H1 (cell line): ENCODE results near the gene TBX5. TPM values are rescaled to one million over a fixed set of nuclear protein-coding genes. Genes with fewer than 3 reads are reported as not detected.

Experiments
- CTCF ChIA-PET: fragments of 300-600 bp; sonication (Branson Sonifier 250); formaldehyde crosslinking; loops from one replicate; lab custom pipeline; 2021; ENCODE audit not compliant: partially characterized antibody; lab: Charles Lee
- POLR2A ChIA-PET: fragments of 300-600 bp; sonication (Branson Sonifier 250); formaldehyde crosslinking; loops from one replicate; lab custom pipeline; 2021; ENCODE audit warnings: inconsistent platforms; ENCODE audit not compliant: partially characterized antibody; lab: Charles Lee
- DNase-seq, 2 experiments: peaks; one replicate each; pipeline versions ENCODE4 v3.0.0 to v3.0.0-alpha.2; 2010 to 2022; ENCODE audit warnings: low spot score in 2 of 2, low read depth in 1 of 2, mixed read lengths in 1 of 2
- FAIRE-seq: peaks from 2 replicates; lab custom pipeline; 2011; peaks lifted over from hg19 to GRCh38; lab: Jason Lieb, UNC
- H2AFZ ChIP-seq: 2 replicates; pipeline ENCODE4 v1.8.1; 2012; ENCODE audit warnings: low read length, inconsistent platforms
- H2AK5ac ChIP-seq: 2 replicates; pipeline ENCODE4 v1.6.1; 2013; ENCODE audit warnings: low read depth, low read length
- H2BK120ac ChIP-seq: replicated peaks from 2 replicates; pipeline ENCODE3; 2013; ENCODE audit warnings: low read depth, low read length, inconsistent platforms
- H2BK12ac ChIP-seq: 2 replicates; pipeline ENCODE4 v1.6.1; 2013; ENCODE audit warnings: low read depth, low read length
- H2BK15ac ChIP-seq: 2 replicates; pipeline ENCODE4 v1.6.1; 2013; ENCODE audit warnings: low read length
- H2BK20ac ChIP-seq: 2 replicates; pipeline ENCODE4 v1.6.1; 2013; ENCODE audit warnings: low read length
- H2BK5ac ChIP-seq: 2 replicates; pipeline ENCODE4 v1.6.1; 2013; ENCODE audit warnings: low read depth, low read length
- H3K14ac ChIP-seq: 2 replicates; pipeline ENCODE4 v1.6.1; 2013; ENCODE audit warnings: inconsistent platforms; ENCODE audit not compliant: insufficient read length
- H3K18ac ChIP-seq: 2 replicates; pipeline ENCODE4 v1.6.1; 2013; ENCODE audit warnings: low read length; ENCODE audit errors: extremely low read depth
- H3K23ac ChIP-seq: 2 replicates; pipeline ENCODE4 v1.6.1; 2013; ENCODE audit warnings: inconsistent platforms; ENCODE audit not compliant: insufficient read length
- H3K23me2 ChIP-seq: 2 replicates; pipeline ENCODE4 v1.6.1; 2013; ENCODE audit warnings: low read depth, low read length
- H3K27ac ChIP-seq: 2 replicates; pipeline ENCODE4 v1.6.1; 2011; ENCODE audit warnings: low read depth, low read length, inconsistent platforms
- H3K27me3 ChIP-seq, 4 experiments: replicated peaks in 1 of 4; 1 replicate in 1 of 4; 2 replicates in 3 of 4; pipeline versions ENCODE4 v1.6.1 to v1.8.1; 2011 to 2013; ENCODE audit warnings: low read length in 3 of 4, mild to moderate bottlenecking in 3 of 4, inconsistent platforms in 2 of 4, mixed read lengths in 2 of 4, moderate library complexity in 1 of 4; ENCODE audit not compliant: control insufficient read depth in 3 of 4, insufficient read depth in 3 of 4; ENCODE audit errors: extremely low read depth in 1 of 4
- H3K36me3 ChIP-seq, 4 experiments: 2 replicates each; pipeline versions ENCODE4 v1.6.1 to v1.8.1; 2011 to 2013; ENCODE audit warnings: mild to moderate bottlenecking in 4 of 4, low read length in 3 of 4, moderate library complexity in 2 of 4, control low read depth in 1 of 4, inconsistent platforms in 1 of 4; ENCODE audit not compliant: insufficient read depth in 4 of 4, control insufficient read depth in 2 of 4
- H3K4ac ChIP-seq: replicated peaks from 2 replicates; pipeline ENCODE3; 2013; ENCODE audit warnings: low read length, low read depth, mixed read lengths, inconsistent platforms; ENCODE audit not compliant: insufficient read length
- H3K4me1 ChIP-seq, 4 experiments: replicated peaks in 1 of 4; 1 replicate in 1 of 4; 2 replicates in 3 of 4; pipeline versions ENCODE4 v1.6.1 to v1.8.1; 2011 to 2013; ENCODE audit warnings: low read length in 3 of 4, inconsistent platforms in 2 of 4, mixed read lengths in 1 of 4; ENCODE audit not compliant: insufficient read depth in 4 of 4, control insufficient read depth in 3 of 4
- H3K4me2 ChIP-seq, 2 experiments: 2 replicates each; pipeline versions ENCODE4 v1.6.1 to v1.8.1; 2011 to 2013; ENCODE audit warnings: low read depth in 2 of 2, low read length in 2 of 2, control low read depth in 1 of 2, inconsistent platforms in 1 of 2, mild to moderate bottlenecking in 1 of 2; ENCODE audit not compliant: insufficient read depth in 1 of 2
- H3K4me3 ChIP-seq, 4 experiments: fragments of 200-600, 300-600 bp in 1 of 4; sonication (generic), shearing (Covaris generic), sonication (Bioruptor Twin) in 1 of 4; 2 replicates each; pipeline versions ENCODE4 v1.5.1 to v1.8.1; 2011 to 2016; ENCODE audit warnings: low read length in 4 of 4, low read depth in 3 of 4, control low read depth in 2 of 4, inconsistent platforms in 2 of 4, mild to moderate bottlenecking in 2 of 4, mixed read lengths in 1 of 4, moderate library complexity in 1 of 4; ENCODE audit not compliant: insufficient read depth in 2 of 4; ENCODE audit errors: extremely low read depth in 1 of 4
- H3K56ac ChIP-seq: replicated peaks from 2 replicates; pipeline ENCODE3; 2013; ENCODE audit warnings: low read depth, mild to moderate bottlenecking, mixed read lengths, low read length, inconsistent platforms; ENCODE audit not compliant: insufficient read length
- H3K79me1 ChIP-seq: 2 replicates; pipeline ENCODE4 v1.6.1; 2013; ENCODE audit warnings: low read depth, low read length, control low read depth
- H3K79me2 ChIP-seq, 2 experiments: 2 replicates each; pipeline versions ENCODE4 v1.6.1 to v1.8.1; 2012 to 2013; ENCODE audit warnings: low read length in 2 of 2, mild to moderate bottlenecking in 2 of 2, inconsistent platforms in 1 of 2; ENCODE audit not compliant: insufficient read depth in 2 of 2, control insufficient read depth in 1 of 2
- H3K9ac ChIP-seq, 4 experiments: replicated peaks in 1 of 4; 1 replicate in 1 of 4; 2 replicates in 3 of 4; pipeline versions ENCODE4 v1.6.1 to v1.8.1; 2011 to 2013; ENCODE audit warnings: low read depth in 3 of 4, low read length in 3 of 4, control low read depth in 2 of 4, mild to moderate bottlenecking in 2 of 4, moderate library complexity in 2 of 4, inconsistent platforms in 1 of 4; ENCODE audit errors: extremely low read depth in 1 of 4
- H3K9me3 ChIP-seq, 2 experiments: 2 replicates each; pipeline versions ENCODE4 v1.6.1 to v1.8.1; 2012 to 2013; ENCODE audit warnings: mild to moderate bottlenecking in 2 of 2, moderate library complexity in 2 of 2, control low read depth in 1 of 2, inconsistent platforms in 1 of 2, low read depth in 1 of 2, low read length in 1 of 2, mixed read lengths in 1 of 2; ENCODE audit not compliant: insufficient read depth in 2 of 2
- H4K20me1 ChIP-seq, 2 experiments: replicated peaks in 1 of 2; 2 replicates each; pipeline versions ENCODE3 to v1.8.1; 2011 to 2013; ENCODE audit warnings: inconsistent platforms in 2 of 2, low read length in 2 of 2, mild to moderate bottlenecking in 1 of 2; ENCODE audit not compliant: insufficient read depth in 2 of 2, control insufficient read depth in 1 of 2
- H4K5ac ChIP-seq: 2 replicates; pipeline ENCODE4 v1.6.1; 2013; ENCODE audit warnings: low read length, low read depth, mixed read lengths, inconsistent platforms; ENCODE audit not compliant: insufficient read length
- H4K8ac ChIP-seq: 2 replicates; pipeline ENCODE4 v1.8.0; 2013; ENCODE audit warnings: mild to moderate bottlenecking, moderate library complexity, low read length, inconsistent platforms; ENCODE audit not compliant: insufficient read depth; ENCODE audit errors: extremely low read depth
- H4K91ac ChIP-seq: replicated peaks from 2 replicates; pipeline ENCODE3; 2013; ENCODE audit warnings: low read length, mixed read lengths, inconsistent platforms; ENCODE audit not compliant: insufficient read length
- CTBP2 ChIP-seq: IDR thresholded peaks from 2 replicates; pipeline ENCODE4 v1.7.0; 2011; ENCODE audit warnings: borderline replicate concordance, mild to moderate bottlenecking, moderate library complexity, mixed read lengths, low read length; ENCODE audit not compliant: insufficient read depth, insufficient read length
- WGBS, 2 experiments: shearing (Covaris generic) in 1 of 2; methylation state at CpG; one replicate each; pipeline versions ENCODE4 v1.1.6 to v1.1.7; 2013 to 2015; ENCODE audit warnings: low lambda C conversion rate in 2 of 2, mixed read lengths in 2 of 2, inconsistent platforms in 1 of 2, low coverage in 1 of 2, missing lambda C conversion rate in 1 of 2; ENCODE audit not compliant: insufficient replicate concordance in 2 of 2, insufficient coverage in 1 of 2, insufficient read length in 1 of 2; ENCODE audit errors: extremely low coverage in 1 of 2, missing lambda C conversion rate in 1 of 2; 5-methylcytosine and 5-hydroxymethylcytosine counted together
- polyA plus RNA-seq, 7 experiments: library from polyadenylated mRNA; depleted of rRNA in 3 of 7; stranded (reverse) in 5 of 7; unstranded in 2 of 7; fragments of >200 nt in 5 of 7; fragments of 200-250 nt in 2 of 7; gene quantifications; 1 replicate in 5 of 7; 2 replicates in 1 of 7; 4 replicates in 1 of 7; pipeline versions ENCODE4 v1.2.1 to v1.2.3, GENCODE V29; 2011 to 2013; ENCODE audit warnings: missing spikeins in 2 of 7, mixed read lengths in 2 of 7
- total RNA-seq: library from RNA; stranded (reverse); fragmentation: NEBNext Ultra II Directional; extraction: Animal tissue kit (Norgen Biotek cat#: 25700); gene quantifications from 2 replicates; pipeline ENCODE4 v1.2.1, GENCODE V29; 2021

Gene TBX5
- total and polyA plus RNA-seq, 2 of the 8 experiments (the other 6 are each of a cell fraction or from before 2014, with no cell fraction given), result 0.05 TPM; not detected in 1

- no peak overlapping the region for H3K4me2 ChIP-seq
- POLR2A ChIA-PET, result no interaction called here
These were observed 71.5 kb downstream of the TBX5 start for GRCh38 chr12:114334395-114334794.

More at GRCh38 chr12:114334395-114334794, 71.5 kb downstream of the TBX5 start:
- DNase-seq (no peak), FAIRE-seq (no peak)
- 90% methylated on average over 4 of the region's 5 CpGs; no CpG with 5 or more reads in 1 of the 2 experiments for WGBS, 2 experiments
- Histone ChIP-seq H4K8ac (no peak overlapping the region), H2AK5ac (no peak overlapping the region), H3K9me3 (no peaks in the 10 kb centered on the region; a peak in 1 of 4 replicates), H2BK20ac (no peak overlapping the region), H4K20me1 (no peaks in the 10 kb centered on the region), H3K14ac (no peak overlapping the region), H2AFZ (no peak overlapping the region), H3K27ac (no peak overlapping the region), H2BK15ac (no peak overlapping the region), H2BK12ac (no peak overlapping the region), H3K23me2 (no peaks in the 10 kb centered on the region), H4K5ac (no peak overlapping the region), H3K18ac (no peak overlapping the region), H2BK5ac (no peak overlapping the region), H3K4ac (no peak overlapping the region), H3K36me3 (no peaks in the 10 kb centered on the region), H3K9ac (no peak overlapping the region), H4K91ac (no peak overlapping the region), H3K4me1 (peaks cover 2 to 7% (median 5%) of the 10 kb centered on the region in 4 experiments; a peak in 5 of 7 replicates), H3K27me3 (no peaks in the 10 kb centered on the region), H2BK120ac (no peak overlapping the region), H3K4me3 (no peak overlapping the region), H3K79me1 (no peaks in the 10 kb centered on the region), H3K79me2 (no peaks in the 10 kb centered on the region), H3K56ac (no peak overlapping the region), H3K23ac (no peak overlapping the region)
- CTCF ChIA-PET, result no interaction called here
- TF ChIP-seq CTBP2, result no peak
